ENCODE data around the gene LMAN1L.

DNA sequence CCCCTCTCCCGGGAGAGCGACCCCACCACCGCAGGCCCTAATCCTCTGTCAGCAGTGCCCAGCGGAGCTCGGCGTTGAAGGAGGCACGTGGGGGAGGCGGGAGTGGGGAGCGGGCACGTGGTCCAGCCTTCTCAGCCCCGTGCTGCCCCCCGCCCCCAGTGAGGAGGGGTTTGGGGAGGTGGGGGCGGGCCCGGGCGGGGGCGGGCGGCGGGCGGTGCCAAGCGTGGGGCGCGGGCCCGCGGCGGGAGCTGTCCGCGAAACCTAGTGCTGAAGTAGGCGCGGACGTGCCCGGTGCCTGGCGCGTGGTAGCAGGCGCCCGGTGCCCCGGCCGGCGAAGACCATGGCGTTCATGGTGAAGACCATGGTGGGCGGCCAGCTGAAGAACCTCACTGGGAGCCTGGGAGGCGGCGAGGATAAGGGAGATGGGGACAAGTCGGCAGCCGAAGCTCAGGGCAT lies 13.8 kb downstream of the LMAN1L start, which contains the start of gene CPLX3:
- TF ChIP-seq TAF1 (IDR thresholded peaks at IDR 0.05; ENCODE audit: low read depth, low read length) (no peak), PAX5 (IDR thresholded peaks at IDR 0.05; ENCODE audit: insufficient read depth, low read length, severe bottlenecking) (no peak), POLR2A (IDR thresholded peaks at IDR 0.05; ENCODE audit: low read depth, low read length) (no peak), POLR2AphosphoS5 (IDR thresholded peaks at IDR 0.05; ENCODE audit: low read depth, low read length) (no peak), SPI1 (IDR thresholded peaks at IDR 0.05; ENCODE audit: low read depth, low read length) (no peak)

Data from GM12891 (cell line).